Fibroblast of lung (primary cell): ENCODE measurements around the gene KLHL10.

Experiments used
- EZH2 ChIP-seq: IDR thresholded peaks from 2 replicates; pipeline ENCODE4 v1.5.1; 2012; ENCODE audit warnings: low read length, control low read depth, mild to moderate bottlenecking; ENCODE audit errors: missing control alignments
- TF ChIP-seq, protein P1 (sequence below), 2 donors: IDR thresholded peaks in 1 of 2; conservative IDR thresholded peaks in 1 of 2; 1 replicate in 1 of 2; 2 replicates in 1 of 2; pipeline ENCODE4 v1.5.1; 2011 to 2012; ENCODE audit warnings: low read length in 2 of 2, control low read depth in 1 of 2, inconsistent platforms in 1 of 2, low read depth in 1 of 2, mild to moderate bottlenecking in 1 of 2

DNA sequence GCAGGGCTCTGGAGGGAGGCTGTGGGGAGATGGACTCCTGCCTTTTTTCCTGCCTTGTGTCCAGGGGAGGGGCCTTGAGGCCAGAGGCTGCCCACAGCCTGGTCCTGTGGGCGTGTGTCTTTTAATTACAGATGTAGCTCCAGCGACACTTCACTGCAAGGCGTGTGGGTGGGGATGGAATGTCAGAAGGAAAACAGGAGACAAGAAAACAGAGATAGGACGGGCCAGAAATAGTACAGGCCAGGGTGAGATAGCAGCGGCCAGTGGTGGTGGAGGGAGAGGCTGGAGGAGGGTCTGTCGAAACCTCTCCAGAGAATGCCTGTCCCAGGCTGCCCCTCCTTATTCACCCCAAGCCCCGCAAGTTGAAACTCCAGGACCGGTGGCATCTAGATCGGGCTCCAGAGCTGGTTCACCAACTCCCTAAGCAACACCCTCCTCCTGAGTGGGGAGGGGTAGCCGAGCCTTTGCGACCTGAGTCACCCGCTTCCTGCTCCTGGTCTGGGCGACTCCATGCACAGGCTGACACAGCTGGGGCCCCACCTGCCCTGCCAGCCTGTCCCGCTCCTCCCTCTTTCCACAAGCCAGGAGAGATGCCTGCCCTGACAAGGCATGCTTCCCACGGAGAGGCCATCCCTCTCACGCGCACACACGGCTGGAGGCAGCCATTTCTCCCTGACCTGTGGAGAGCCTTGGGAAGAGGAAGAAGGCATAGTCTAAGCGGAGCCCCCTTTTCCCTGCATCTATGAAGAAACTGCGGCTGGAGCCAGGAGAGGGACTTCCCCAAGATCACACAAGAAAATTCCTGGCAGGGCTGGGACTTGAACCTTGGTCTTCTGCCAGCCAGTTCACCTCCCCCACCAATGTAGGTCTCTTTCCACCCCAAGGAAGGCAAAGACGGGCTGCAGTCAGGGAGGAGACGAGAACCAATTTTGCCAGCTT, 44.5 kb upstream of the KLHL10 start:
- TF ChIP-seq, protein P1, sequence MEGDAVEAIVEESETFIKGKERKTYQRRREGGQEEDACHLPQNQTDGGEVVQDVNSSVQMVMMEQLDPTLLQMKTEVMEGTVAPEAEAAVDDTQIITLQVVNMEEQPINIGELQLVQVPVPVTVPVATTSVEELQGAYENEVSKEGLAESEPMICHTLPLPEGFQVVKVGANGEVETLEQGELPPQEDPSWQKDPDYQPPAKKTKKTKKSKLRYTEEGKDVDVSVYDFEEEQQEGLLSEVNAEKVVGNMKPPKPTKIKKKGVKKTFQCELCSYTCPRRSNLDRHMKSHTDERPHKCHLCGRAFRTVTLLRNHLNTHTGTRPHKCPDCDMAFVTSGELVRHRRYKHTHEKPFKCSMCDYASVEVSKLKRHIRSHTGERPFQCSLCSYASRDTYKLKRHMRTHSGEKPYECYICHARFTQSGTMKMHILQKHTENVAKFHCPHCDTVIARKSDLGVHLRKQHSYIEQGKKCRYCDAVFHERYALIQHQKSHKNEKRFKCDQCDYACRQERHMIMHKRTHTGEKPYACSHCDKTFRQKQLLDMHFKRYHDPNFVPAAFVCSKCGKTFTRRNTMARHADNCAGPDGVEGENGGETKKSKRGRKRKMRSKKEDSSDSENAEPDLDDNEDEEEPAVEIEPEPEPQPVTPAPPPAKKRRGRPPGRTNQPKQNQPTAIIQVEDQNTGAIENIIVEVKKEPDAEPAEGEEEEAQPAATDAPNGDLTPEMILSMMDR (conservative IDR thresholded peaks at IDR 0.05 in 1 of 2, IDR thresholded peaks at IDR 0.05 in 1 of 2; ENCODE audit: low read depth in 1 of 2, low read length in 2 of 2), result no peak
- no peak for TF ChIP-seq EZH2
